ENCODE results near the gene CCDC43. TPM values are rescaled to one million over a fixed set of nuclear protein-coding genes. Genes with fewer than 3 reads are reported as not detected.

The CCDC43 gene
- total RNA-seq, 1 experiment from 2014 or later, result 34.3 TPM

GRCh38 chr17:44652727-44653126, 36.8 kb downstream of the CCDC43 start:
- peaks cover 9% of the 10 kb centered on the region for H3K27me3 ChIP-seq (ENCODE audit: insufficient read depth, low read length)

More at GRCh38 chr17:44652727-44653126, 36.8 kb downstream of the CCDC43 start:
- H3K14ac ChIP-seq (ENCODE audit: insufficient read depth, low read length), result no peak overlapping the region
- no peak overlapping the region for H2AK5ac ChIP-seq (ENCODE audit: insufficient read length, low read length)
- no peaks in the 10 kb centered on the region for H3K79me1 ChIP-seq (ENCODE audit: insufficient read depth, low read depth, low read length, poor library complexity, severe bottlenecking)
- H3T11ph ChIP-seq (ENCODE audit: low read length), result no peak overlapping the region
- H3K4ac ChIP-seq (ENCODE audit: low read depth, low read length), result no peak overlapping the region
- Mint-ChIP-seq H3K27ac (no peak overlapping the region), H3K4me3 (no peak overlapping the region), H3K4me1 (peaks cover 0 to 3% of the 10 kb centered on the region in 2 experiments; a peak in 2 of 4 replicates), H3K27me3 (ENCODE audit: low read depth) (peaks cover 77% of the 10 kb centered on the region), H3K9me3 (peaks cover 6 to 12% of the 10 kb centered on the region in 2 experiments), H3K36me3 (ENCODE audit: insufficient read depth in 1 of 3, low read depth in 3 of 3) (peaks cover 2 to 9% (median 4%) of the 10 kb centered on the region in 3 experiments; a peak in 5 of 7 replicates)
- H2BK15ac ChIP-seq (ENCODE audit: low read depth, low read length), result no peak overlapping the region
- no peak overlapping the region for H3K27ac ChIP-seq (ENCODE audit: insufficient read length, low read depth, low read length)
- no peak for TF ChIP-seq CTCF (conservative IDR thresholded peaks at IDR 0.05)
- no peak overlapping the region for H3K4me2 ChIP-seq (ENCODE audit: insufficient read depth, insufficient read length, low read length)
- no peak overlapping the region for H2BK5ac ChIP-seq (ENCODE audit: insufficient read length, low read length)
- H3K4me1 ChIP-seq (ENCODE audit: insufficient read depth, low read length), result no peaks in the 10 kb centered on the region
- no peaks in the 10 kb centered on the region for H3K9me3 ChIP-seq (ENCODE audit: control insufficient read depth, low read depth, low read length)
- no peak overlapping the region for H2BK120ac ChIP-seq (ENCODE audit: low read depth, low read length, poor library complexity, severe bottlenecking)
- H3K79me2 ChIP-seq (ENCODE audit: insufficient read depth, low read length), result no peaks in the 10 kb centered on the region
- H2BK12ac ChIP-seq (ENCODE audit: insufficient read length, low read depth, low read length), result no peak overlapping the region
- no peak overlapping the region for H4K5ac ChIP-seq (ENCODE audit: insufficient read length, low read depth, low read length)
- no peak overlapping the region for H4K8ac ChIP-seq (replicated peaks; ENCODE audit: insufficient read length, low read depth, low read length)
- no peak overlapping the region for H3K18ac ChIP-seq (ENCODE audit: insufficient read length, low read depth, low read length)
- no peak overlapping the region for H2AFZ ChIP-seq (ENCODE audit: low read length)
- H3K23me2 ChIP-seq (ENCODE audit: insufficient read length, low read depth, low read length, poor library complexity, severe bottlenecking), result peaks cover 7% of the 10 kb centered on the region
- H4K91ac ChIP-seq (ENCODE audit: insufficient read length, low read depth, low read length), result no peak overlapping the region
- no peak overlapping the region for H2BK20ac ChIP-seq (ENCODE audit: low read depth, low read length, poor library complexity, severe bottlenecking)
- no peak overlapping the region for H3K9ac ChIP-seq (ENCODE audit: extremely low read depth, insufficient read length, low read length)
- WGBS (ENCODE audit: extremely low coverage, insufficient read length, low lambda C conversion rate), result no CpG with 5 or more reads among the region's 8 CpGs
- DNase-seq, result no peak
- H3K23ac ChIP-seq (ENCODE audit: insufficient read length, low read depth, low read length), result no peak overlapping the region
- H4K20me1 ChIP-seq (ENCODE audit: control insufficient read depth, insufficient read depth, insufficient read length), result no peaks in the 10 kb centered on the region
- no peak overlapping the region for H3K56ac ChIP-seq (ENCODE audit: insufficient read length, low read depth, low read length)

Measured in H9 (cell line).